Activated CD4-positive, CD25-positive, alpha-beta regulatory T cell treated with anti-CD3 and anti-CD28 coated beads, Interleukin-2, amount 50 U/mL, for 24 hours (primary cell): ENCODE measurements around the gene TCF4.

Source experiments
- ATAC-seq, 2 donors: fragments of 150-1000 bp; cut with Tn5 transposase; one replicate each; pipeline ENCODE4 v1.10.0; 2021; ENCODE audit warnings: mild to moderate bottlenecking in 1 of 2, moderate library complexity in 1 of 2

Gene TCF4

GRCh38 chr18:55544014-55544413 is 44.0 kb downstream of the TCF4 start:
- ATAC-seq = no peak

- ATAC-seq = no peak
These were observed 44.8 kb downstream of the TCF4 start for GRCh38 chr18:55543130-55543704.

- ATAC-seq = no peak
These were observed 46.4 kb downstream of the TCF4 start for GRCh38 chr18:55541571-55541970.

- ATAC-seq = no peak
These were observed 48.8 kb downstream of the TCF4 start for GRCh38 chr18:55539240-55539639.

- no peak for ATAC-seq
These were observed 53.0 kb downstream of the TCF4 start for GRCh38 chr18:55534996-55535395.

GRCh38 chr18:55534547-55534946 is 53.4 kb downstream of the TCF4 start:
- ATAC-seq = peak in 1 of 2 donors; percentile 25

GRCh38 chr18:55530166-55530565 is 57.8 kb downstream of the TCF4 start:
- ATAC-seq = no peak

- no peak for ATAC-seq
These were observed 58.4 kb downstream of the TCF4 start for GRCh38 chr18:55529581-55529980.

GRCh38 chr18:55525845-55526244 is 62.1 kb downstream of the TCF4 start:
- ATAC-seq = no peak

GRCh38 chr18:55524353-55525073 is 63.5 kb downstream of the TCF4 start:
- ATAC-seq = no peak

GRCh38 chr18:55523001-55523400 is 65.0 kb downstream of the TCF4 start:
- no peak for ATAC-seq

- no peak for ATAC-seq
These were observed 66.0 kb downstream of the TCF4 start for GRCh38 chr18:55522011-55522410.

- ATAC-seq = no peak
These were observed 70.9 kb downstream of the TCF4 start for GRCh38 chr18:55517055-55517454.

- no peak for ATAC-seq
These were observed 71.9 kb downstream of the TCF4 start for GRCh38 chr18:55515941-55516710.

- no peak for ATAC-seq
These were observed 72.8 kb downstream of the TCF4 start for GRCh38 chr18:55515214-55515613.

GRCh38 chr18:55513161-55513560 is 74.8 kb downstream of the TCF4 start:
- no peak for ATAC-seq

GRCh38 chr18:55511277-55511676 is 76.7 kb downstream of the TCF4 start:
- ATAC-seq = no peak

- ATAC-seq = no peak
These were observed 77.2 kb downstream of the TCF4 start for GRCh38 chr18:55510809-55511208.

GRCh38 chr18:55509631-55510324 is 78.2 kb downstream of the TCF4 start:
- ATAC-seq = peak; percentile 79 to 83

GRCh38 chr18:55508651-55509050 is 79.3 kb downstream of the TCF4 start:
- no peak for ATAC-seq

GRCh38 chr18:55506074-55506473 is 81.9 kb downstream of the TCF4 start:
- no peak for ATAC-seq

- ATAC-seq = no peak
These were observed 83.2 kb downstream of the TCF4 start for GRCh38 chr18:55504808-55505207.

GRCh38 chr18:55503167-55503820 is 84.7 kb downstream of the TCF4 start:
- ATAC-seq = no peak
